Vagina (tissue), 1 donor: ENCODE data around the gene LMOD2. TPM values are rescaled to one million over a fixed set of nuclear protein-coding genes. Genes with fewer than 3 reads are reported as not detected.

Source experiments
- total RNA-seq: library from RNA; depleted of rRNA; stranded (reverse); fragments of >200 nt; gene quantifications from one replicate; pipeline ENCODE4 v1.2.3, GENCODE V29; 2016

Gene LMOD2
- total RNA-seq, 1 donor from 2014 or later: not detected

Other genes starting within 250 kb of the LMOD2 start
- 0.98 TPM for gene IQUB, start 121.3 kb upstream of the LMOD2 start, total RNA-seq
- gene NDUFA5, start 98.0 kb upstream of the LMOD2 start, total RNA-seq: 25.8 TPM
- not detected for gene ASB15, start 54.0 kb upstream of the LMOD2 start, total RNA-seq
- gene WASL, start 93.1 kb downstream of the LMOD2 start, total RNA-seq: 24.8 TPM
- 0.49 TPM for gene HYAL4, start 189.3 kb downstream of the LMOD2 start, total RNA-seq